IPS-NIHi7 (cell line): Measurements from ENCODE around the gene KLF5.
A peak's percentile ranks its signal among the peaks of the same experiment; 100 is the strongest.
"Not testable (repeated sequence)": the region's sequence is repeated elsewhere in the genome, so short reads cannot be mapped to it uniquely, and the experiment has no call there.

Experiments used
- DNase-seq: peaks from one replicate; pipeline ENCODE4 v3.0.0; 2012; ENCODE audit warnings: mixed read lengths; ENCODE audit errors: extremely low spot score

KLF5 gene

DNA sequence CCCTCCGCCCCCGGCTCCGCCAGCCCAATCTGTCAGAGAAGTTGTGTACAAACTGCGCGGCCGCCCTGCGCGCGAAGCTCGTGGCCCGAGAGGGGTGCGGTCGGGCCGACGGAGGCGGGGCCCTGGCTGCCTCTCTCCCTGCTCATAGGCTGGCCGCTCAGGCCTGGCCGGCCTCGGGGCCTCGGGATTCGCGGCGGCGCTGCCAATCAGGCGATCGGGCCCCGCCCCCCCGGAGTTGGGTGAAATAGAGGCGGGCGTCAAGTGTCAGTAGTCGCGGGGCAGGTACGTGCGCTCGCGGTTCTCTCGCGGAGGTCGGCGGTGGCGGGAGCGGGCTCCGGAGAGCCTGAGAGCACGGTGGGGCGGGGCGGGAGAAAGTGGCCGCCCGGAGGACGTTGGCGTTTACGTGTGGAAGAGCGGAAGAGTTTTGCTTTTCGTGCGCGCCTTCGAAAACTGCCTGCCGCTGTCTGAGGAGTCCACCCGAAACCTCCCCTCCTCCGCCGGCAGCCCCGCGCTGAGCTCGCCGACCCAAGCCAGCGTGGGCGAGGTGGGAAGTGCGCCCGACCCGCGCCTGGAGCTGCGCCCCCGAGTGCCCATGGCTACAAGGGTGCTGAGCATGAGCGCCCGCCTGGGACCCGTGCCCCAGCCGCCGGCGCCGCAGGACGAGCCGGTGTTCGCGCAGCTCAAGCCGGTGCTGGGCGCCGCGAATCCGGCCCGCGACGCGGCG lies at the start of gene KLF5:
TSS of gene KLF5 (plus strand) at position 270 of the 724 bp plus-strand sequence. CDS start at position 593, 323 bp downstream.
- peak; percentile 98 for DNase-seq

DNA sequence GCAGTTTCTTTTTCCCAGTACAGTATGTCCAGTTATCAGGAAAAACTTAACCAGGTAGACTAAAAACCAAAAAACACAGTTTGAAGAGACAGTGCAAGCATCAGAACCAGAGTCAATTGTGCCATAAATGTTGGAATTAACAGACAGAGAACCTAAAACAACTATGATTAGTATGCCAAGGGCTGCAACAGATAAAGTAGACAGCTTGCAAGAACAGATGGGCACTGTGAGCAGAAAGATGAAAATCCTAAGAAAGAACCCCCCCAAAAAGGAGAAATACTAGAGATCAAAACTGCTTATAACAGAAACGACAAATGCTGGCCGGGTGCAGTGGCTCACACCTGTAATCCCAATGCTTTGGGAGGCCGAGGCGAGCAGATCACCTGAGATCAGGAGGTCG lies 47.1 kb upstream of the KLF5 start:
- DNase-seq, result no peak

DNA sequence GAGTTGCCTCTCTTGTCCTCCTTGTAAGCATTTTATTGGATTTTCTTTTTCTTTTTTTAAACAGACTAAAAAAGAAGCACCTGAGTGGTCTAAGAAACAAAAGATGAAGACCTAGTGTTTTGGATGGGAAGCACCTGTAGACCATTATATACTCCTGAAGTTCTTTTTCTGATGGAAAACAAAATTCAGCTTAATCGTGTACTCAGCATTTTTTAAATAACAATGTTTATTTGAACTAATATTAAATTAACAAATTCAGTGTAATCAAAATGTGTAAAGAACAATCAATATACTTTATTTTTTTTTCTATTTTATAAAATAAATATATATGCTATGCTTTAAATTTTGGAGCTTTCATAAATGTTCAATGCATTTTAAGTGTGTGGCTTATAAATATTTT lies 43.0 kb upstream of the KLF5 start:
- no peak for DNase-seq

DNA sequence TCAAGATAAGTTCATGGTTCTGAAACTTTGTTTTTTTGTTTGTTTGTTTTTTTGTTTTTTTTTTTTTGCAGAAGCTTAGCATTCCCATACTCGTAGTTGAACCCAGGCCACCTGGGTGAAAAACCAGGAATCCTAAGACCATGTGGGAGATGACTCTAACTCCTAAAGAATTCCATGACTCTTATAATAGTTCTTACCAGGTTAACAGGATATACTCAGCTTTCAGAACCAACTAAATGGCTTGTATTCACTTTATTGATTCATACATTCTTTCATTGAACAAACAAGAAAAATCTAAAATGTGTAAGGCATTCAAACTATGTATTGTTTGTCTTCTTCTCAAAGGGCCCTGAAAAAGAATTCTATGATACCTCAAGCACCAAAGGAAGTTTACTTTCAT lies 40.5 kb upstream of the KLF5 start:
- no peak for DNase-seq

DNA sequence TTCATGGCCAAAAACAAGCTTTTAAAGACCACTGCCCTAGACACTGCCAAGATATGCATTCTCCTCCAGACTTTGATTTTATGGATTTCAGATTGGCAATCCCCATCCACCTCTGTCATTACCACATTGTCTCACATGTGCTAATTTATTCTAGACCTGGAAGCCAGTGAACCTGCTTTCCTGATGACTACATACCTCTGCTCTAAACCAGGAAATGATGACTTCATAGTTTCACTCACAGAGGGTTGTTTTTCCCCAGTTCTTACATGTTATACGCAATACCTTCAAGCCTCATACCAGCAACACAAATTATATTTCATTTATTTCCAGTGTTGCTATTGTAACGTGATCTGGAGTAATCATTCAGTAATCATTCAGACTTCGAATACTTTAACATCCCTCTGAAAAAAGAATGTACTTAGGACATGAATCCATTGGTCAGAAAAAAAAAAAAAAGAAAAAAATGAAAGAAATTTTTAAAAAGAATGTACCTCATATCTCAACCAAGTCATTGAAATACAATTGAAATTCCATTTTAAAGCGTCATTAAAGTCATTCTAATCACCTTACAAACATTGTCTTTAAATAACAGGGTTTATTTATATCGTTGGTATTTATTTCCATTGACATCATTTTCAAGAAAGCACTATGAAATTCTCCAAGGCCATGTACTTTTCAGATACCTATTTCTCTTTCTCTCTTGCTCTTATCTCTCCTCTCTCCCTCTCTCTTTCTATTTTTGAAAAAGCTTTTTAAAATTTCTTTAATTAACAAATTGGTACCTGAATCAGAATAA lies 33.4 kb upstream of the KLF5 start:
- DNase-seq, result no peak

DNA sequence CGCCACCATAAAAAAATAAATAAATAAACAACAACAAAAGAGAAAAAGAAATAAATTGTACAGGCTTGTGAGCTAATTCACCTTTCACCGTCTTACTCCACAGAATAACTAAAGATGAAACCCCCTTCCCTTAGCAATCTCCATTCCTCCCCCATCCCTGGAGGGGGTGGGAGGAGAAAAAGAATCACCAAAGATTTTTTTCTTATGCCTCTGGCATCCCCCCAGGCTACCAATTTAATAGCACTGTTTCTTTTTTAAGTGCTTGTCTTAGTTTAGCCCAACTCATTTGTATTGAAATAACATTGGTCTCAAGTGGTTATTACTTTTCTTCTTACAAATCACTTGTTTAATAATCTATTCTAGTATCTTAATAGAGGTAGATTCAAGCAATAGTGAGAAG lies 23.9 kb upstream of the KLF5 start:
- DNase-seq, result no peak

DNA sequence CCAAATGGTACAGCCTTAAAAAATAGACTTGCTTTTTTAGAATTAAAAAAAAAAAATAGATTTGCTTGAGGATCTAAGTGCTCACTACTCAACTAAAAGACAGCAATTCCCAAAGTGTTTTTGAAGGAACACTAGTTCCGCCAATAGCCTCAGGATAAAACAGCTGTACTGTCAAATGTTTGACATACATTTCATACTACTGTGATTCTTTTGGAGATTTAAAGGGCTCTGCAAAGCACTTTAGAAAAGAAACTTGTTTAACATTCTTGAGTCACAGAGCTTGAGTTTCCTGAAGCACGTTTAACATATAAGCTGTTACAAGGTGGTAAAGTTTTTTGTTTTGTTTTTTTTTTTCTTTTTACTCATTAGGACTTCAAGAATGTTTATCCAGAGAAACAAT lies 23.1 kb upstream of the KLF5 start:
- DNase-seq, result no peak

DNA sequence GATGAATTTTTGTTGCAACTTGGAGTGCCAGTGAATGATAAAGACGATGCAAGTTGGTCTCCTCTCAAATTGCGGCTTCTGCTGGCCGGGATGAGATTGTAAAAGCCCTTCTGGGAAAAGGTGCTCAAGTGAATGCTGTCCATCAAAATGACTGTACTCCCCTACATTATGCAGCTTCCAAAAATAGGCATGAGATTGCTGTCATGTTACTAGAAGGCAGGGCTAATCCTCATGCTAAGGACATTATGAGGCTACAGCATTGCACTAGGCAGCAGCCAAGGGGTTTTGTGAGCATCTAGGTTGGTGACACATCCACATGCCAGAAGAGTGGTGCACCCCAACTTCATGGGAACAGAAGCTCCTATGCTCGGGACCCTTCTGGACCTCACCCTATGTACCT lies 22.2 kb upstream of the KLF5 start:
- no peak for DNase-seq

DNA sequence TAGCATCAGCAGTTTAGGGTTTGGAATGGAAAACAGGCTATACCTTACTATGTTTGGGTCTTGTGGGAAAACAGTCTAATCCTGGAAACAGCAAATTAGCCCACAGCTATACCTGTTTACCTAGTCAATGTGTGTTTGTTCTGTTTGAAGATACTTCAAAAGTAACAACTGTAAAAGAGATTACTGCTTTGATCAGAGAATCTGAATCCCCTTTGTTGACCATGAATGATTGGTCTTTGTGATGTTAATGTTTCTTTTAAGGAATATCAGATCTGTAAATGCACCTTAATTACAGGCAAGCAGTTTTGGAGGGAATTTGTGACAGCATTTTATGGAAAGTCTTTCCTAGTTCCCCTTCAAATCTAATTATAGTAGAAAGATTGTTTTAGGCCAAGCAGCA lies 20.7 kb upstream of the KLF5 start:
- DNase-seq, result no peak

DNA sequence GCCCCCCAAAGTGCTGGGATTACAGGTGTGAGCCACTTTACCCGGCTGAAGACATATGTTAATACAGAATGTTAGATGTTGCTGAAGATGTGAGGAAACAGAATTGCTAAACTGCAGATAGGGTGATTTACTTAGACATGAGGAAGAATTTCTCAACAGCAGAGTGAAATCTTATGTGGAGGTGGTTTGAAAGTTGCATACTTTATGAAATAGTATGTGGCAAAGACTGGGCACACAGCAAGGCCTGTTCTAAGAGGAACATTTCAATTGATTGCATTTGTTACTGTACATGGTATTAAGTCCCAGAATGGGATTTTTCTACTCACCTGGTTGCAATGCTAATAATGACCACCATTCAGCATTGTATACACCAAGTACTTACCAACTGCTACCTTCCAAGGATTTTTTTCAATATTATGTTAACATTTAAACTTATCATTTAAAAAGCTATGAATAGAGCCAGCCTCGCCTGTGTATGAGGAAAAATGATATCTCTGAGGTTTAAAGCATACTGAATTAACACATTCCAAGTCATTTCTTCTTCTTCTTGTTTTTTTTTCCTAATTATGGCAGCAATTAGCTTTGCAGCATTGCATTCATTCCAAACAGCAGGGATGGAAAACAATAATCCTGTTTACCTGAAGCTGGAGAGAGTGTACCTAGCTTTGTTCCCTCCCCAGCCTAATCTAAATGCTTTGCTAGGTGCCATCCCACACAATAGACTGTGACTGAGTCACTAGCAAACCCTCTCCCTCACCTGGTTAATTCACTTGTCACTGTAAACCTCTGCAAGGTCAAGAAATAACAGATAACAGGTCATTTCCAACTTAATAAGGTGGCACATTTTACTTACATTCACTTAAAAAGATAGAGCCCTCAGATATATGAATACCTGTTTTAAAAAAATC lies 19.4 kb upstream of the KLF5 start:
- DNase-seq, result peak; percentile 31

DNA sequence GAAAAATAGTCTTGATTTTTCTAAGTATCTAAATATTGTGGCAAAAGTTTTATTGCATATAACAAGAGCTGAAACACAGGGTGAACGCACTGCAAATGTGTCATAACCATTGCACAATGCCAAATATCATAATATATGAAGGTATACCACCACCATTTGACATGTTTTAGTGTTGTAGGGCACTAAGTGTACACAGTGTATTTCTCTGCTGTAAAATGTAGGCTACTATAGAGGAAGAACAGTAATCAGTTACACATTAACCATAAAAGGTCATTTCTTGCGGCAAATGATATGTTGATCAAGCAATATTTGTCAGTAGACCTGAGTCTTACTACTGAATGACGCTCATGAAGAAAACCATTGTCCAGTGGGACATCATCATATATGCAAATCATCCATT lies 18.3 kb upstream of the KLF5 start:
- no peak for DNase-seq

DNA sequence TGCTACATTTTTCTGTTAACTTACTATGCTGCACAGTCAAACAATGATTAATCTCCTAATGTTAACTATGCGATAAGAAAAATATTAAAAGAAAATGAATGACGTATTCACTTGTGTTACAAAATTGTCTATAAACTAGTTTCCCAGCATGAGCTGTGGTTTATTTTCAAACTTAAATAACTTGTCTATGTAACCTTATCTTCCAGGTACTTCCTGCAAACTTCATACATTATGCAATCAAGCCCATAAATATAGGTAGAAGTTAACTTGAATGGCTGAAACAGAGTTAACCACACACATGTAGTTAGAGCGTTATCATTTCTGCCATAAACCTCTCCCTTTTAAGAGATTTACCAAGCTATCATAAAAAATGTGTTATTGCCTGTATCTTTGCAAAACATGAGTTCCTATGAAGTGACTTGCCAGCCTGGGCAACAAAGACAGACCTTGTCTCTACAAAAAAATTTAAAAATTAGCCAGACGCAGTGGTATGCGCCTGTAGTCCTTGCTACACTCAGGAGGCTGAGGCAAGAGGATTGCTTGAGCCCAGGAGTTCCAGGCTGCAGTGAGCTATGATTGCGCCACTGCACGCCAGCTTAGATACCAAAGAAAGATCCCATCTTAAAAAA lies 17.7 kb upstream of the KLF5 start:
- no peak for DNase-seq

DNA sequence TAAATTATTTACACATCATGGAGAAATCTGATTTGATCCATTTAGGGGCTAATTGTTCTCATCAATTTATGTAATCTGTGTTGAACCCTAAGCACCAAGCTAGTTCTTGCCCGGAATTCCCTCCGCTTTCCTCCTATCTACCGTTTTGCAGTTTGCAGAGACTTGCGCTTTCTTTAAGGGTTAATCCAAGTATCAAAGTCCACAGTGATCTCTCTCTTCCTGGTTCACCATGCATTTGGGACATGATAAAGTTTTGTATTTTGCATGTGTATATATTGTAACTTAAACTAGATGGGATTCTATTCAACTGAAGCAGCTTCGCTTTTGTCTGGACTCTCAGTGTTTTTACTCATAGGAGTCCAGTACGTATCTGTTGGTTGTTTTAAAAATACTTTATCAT lies 13.8 kb upstream of the KLF5 start:
- no peak for DNase-seq

DNA sequence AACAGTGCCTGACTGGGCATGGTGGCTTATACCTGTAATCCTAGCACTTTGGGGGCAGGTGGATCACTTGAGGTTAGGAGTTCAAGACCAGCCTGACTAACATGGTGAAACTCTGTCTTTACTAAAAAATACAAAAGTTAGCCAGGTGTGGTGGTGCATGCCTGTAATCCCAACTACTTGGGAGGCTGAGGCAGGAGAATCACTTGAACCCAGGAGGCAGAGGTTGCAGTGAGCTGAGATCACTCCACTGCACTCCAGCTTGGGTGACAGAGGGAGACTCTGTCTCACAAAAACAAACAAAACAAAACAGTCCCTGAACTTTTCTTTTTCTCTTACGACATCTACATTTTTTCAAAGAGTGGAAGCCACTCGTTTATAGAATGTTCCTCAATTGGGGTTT lies 10.2 kb upstream of the KLF5 start:
- not testable (repeated sequence) for DNase-seq

DNA sequence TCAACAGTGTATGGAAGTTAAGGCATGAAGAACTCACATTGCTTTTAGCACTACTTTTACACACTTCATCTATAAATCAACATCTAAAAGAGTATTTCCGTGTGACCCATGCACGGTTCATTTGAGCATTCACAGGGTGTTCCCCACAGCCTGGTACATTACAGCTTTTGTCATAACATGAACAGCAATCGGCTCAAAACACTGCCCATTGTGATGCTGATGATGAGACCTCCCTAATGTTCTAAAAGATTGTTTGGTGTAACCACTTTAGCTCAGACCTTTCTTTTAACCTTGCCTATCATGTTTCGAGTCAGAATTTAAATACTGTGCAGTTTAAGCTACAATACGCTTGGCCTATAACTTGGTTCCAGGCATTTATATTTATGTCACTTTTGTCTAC lies 4.1 kb upstream of the KLF5 start:
- DNase-seq, result no peak

DNA sequence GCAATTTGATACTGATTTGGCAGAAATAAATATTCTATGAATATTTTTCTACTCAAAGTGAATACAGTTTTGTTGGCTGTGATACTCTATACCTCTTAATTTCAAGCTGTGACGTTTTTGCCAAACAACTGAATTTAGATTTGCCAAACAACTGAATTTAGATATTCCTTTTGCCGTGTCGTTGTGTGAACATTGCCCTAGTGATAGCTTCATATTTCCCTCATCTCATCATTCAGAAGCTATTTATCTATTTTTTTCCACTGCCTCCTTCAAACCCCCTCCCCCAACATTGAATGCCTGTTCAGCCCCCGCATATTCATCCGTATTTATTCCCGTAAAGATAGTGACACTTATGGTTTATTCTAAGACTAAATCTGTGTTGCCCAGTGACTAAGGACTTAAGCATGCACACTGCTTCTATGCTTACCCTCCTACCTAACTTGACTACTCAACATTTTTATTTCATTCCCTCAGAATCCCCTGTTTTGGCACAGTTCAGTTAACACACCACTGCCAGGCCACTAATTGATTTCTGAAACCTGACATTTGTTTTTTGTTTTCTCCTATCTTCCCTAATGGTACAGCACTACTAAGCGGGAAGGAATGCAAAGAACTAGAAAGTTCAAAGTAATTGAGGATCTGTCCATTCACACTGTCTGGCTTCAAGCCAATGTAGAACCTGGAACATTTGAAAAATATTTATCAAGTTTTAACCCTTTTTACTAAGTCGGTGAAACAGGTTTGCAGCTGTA lies 2.8 kb upstream of the KLF5 start:
- DNase-seq, result no peak

DNA sequence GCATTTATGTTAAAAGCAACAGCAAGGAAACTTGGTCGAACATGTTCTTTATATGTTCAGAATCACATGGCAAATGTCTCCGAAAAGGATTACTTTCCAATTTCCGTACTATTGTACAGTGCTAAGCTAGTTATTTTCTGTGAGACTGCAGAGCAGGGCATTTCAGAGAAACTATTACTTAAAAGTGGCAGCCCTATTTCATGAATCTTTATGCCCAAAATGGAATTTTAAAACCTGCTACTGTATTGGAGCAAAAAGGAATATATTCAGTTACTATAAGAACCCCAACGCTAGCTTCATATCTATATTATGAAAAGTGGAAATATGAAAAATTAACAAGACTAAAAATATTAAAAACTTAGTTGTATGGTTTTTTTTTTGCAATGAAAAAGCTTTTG lies 2.2 kb upstream of the KLF5 start:
- DNase-seq, result no peak

DNA sequence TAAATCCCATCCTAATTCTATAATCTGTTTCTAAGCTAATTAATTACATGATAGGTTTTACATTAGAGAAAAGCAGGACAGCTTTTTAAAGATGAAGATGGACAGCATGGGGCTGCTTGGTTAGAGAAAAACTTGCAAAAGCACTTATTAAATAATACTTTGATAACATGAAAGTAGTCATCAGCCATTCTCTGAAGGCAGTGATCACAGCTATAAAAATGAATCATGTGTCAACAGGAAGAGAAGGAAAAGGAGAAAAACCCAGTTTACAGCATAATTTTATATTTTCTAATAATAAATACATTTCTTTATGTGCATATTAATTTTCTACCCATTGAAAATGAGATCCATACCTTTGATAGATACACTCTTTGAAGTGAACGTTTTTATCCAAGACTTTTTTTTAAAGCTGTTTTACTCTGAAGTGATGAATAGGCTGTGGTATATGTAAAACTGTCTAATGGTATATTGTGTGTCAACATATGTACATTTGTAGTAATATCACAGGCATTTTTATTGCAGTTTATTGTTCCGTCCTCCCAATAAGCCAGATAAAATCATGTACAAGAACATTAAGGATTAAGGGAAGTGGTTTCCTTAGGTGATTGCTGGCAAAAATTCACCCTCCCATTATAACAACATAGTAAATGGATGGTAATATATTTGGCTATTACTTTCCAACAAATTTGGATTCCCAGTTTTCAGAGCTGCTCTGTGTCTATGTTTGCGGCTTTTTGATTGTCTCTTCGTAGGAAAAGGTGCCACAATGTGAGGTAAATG lies 1.3 kb upstream of the KLF5 start:
- DNase-seq, result no peak

DNA sequence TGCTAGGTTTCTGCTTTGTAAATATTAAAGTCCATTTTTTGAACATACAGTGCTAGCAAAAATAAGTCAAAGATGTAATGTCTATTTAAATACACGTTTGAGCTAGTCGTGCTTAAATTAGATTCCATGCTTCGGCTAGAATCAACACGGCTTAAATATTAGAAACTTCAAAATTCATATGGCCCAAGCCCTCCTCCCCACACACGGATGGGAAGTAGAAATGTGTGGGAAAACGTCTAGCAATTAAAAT lies 816 bp upstream of the KLF5 start:
- DNase-seq, result no peak

DNA sequence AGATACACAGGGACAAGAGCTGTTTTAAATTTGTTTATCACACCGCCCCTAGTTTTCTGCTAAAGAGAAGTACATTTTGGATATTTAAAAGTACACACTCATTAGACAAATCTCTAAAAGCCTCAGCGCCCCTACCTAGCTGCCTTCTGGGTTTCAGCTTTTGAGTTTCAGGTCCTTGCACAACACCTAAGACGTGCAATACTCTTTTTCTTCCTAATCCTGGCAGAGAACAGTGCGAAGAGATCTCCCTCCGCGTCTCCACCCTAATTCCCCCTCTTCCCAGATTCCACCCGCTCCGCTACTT lies 421 bp upstream of the KLF5 start:
- no peak for DNase-seq
